ENCODE data around the gene TAF3. TPM values are rescaled to one million over a fixed set of nuclear protein-coding genes. Genes with fewer than 3 reads are reported as not detected.

Gene TAF3
- total and polyA plus RNA-seq, 2 experiments from 2014 or later: 4.1 to 6.4 TPM

- DNase-seq (ENCODE audit: low spot score): no peak
- Histone ChIP-seq H4K20me1 (ENCODE audit: insufficient read depth, poor library complexity, severe bottlenecking) (no peaks in the 10 kb centered on the region), H3K4me3 (no peak overlapping the region), H3K9me2 (replicated peaks; ENCODE audit: insufficient read depth) (no peaks in the 10 kb centered on the region), H3K4me1 (ENCODE audit: insufficient read depth) (no peaks in the 10 kb centered on the region), H3K9me3 (ENCODE audit: low read depth) (no peaks in the 10 kb centered on the region), H3K4me2 (no peak overlapping the region), H3K79me2 (no peaks in the 10 kb centered on the region), H2AFZ (no peak overlapping the region), H3K36me3 (replicated peaks; ENCODE audit: insufficient read depth, low read depth) (no peaks in the 10 kb centered on the region), H3K27ac (no peak overlapping the region), H3K27me3 (no peaks in the 10 kb centered on the region)
- TF ChIP-seq EZH2phosphoT487 (IDR thresholded peaks at IDR 0.05; ENCODE audit: low read depth, severe bottlenecking, unreplicated experiment) (no peak), EZH2 (IDR thresholded peaks at IDR 0.05; ENCODE audit: borderline replicate concordance) (no peak), CTCF (IDR thresholded peaks at IDR 0.05; ENCODE audit: poor library complexity) (no peak)
- WGBS (ENCODE audit: low lambda C conversion rate, missing lambda C conversion rate): 89% methylated on average over 5 of the region's 5 CpGs
Observed at GRCh38 chr10:7982727-7983126, 164.4 kb downstream of the TAF3 start.

GRCh38 chr10:7984325-7984724, 166.0 kb downstream of the TAF3 start:
- no peak for DNase-seq (ENCODE audit: low spot score)
- 61% methylated on average over 3 of the region's 3 CpGs for WGBS (ENCODE audit: low lambda C conversion rate, missing lambda C conversion rate)

GRCh38 chr10:7984896-7985295, 166.6 kb downstream of the TAF3 start:
- Histone ChIP-seq H3K9me3 (ENCODE audit: low read depth) (no peaks in the 10 kb centered on the region), H3K9me2 (replicated peaks; ENCODE audit: insufficient read depth) (no peaks in the 10 kb centered on the region), H3K36me3 (replicated peaks; ENCODE audit: insufficient read depth, low read depth) (no peaks in the 10 kb centered on the region), H3K4me2 (no peak overlapping the region), H2AFZ (no peak overlapping the region), H3K79me2 (no peaks in the 10 kb centered on the region), H3K27ac (no peak overlapping the region), H3K4me3 (no peak overlapping the region), H3K27me3 (no peaks in the 10 kb centered on the region), H3K4me1 (ENCODE audit: insufficient read depth) (no peaks in the 10 kb centered on the region), H4K20me1 (ENCODE audit: insufficient read depth, poor library complexity, severe bottlenecking) (no peaks in the 10 kb centered on the region)
- no peak for TF ChIP-seq CTCF (IDR thresholded peaks at IDR 0.05; ENCODE audit: poor library complexity)
- TF ChIP-seq EZH2phosphoT487 (IDR thresholded peaks at IDR 0.05; ENCODE audit: low read depth, severe bottlenecking, unreplicated experiment): no peak
- TF ChIP-seq EZH2 (IDR thresholded peaks at IDR 0.05; ENCODE audit: borderline replicate concordance): no peak
- no peak for DNase-seq (ENCODE audit: low spot score)
- 79% methylated on average over 7 of the region's 7 CpGs for WGBS (ENCODE audit: low lambda C conversion rate, missing lambda C conversion rate)

More at GRCh38 chr10:7984325-7984724, 166.0 kb downstream of the TAF3 start:
- Histone ChIP-seq H3K4me3 (no peak overlapping the region), H3K27me3 (no peaks in the 10 kb centered on the region), H4K20me1 (ENCODE audit: insufficient read depth, poor library complexity, severe bottlenecking) (no peaks in the 10 kb centered on the region), H3K79me2 (no peaks in the 10 kb centered on the region), H3K4me1 (ENCODE audit: insufficient read depth) (no peaks in the 10 kb centered on the region), H3K9me2 (replicated peaks; ENCODE audit: insufficient read depth) (no peaks in the 10 kb centered on the region), H3K36me3 (replicated peaks; ENCODE audit: insufficient read depth, low read depth) (no peaks in the 10 kb centered on the region), H2AFZ (no peak overlapping the region), H3K4me2 (no peak overlapping the region), H3K27ac (no peak overlapping the region), H3K9me3 (ENCODE audit: low read depth) (no peaks in the 10 kb centered on the region)
- TF ChIP-seq EZH2phosphoT487 (IDR thresholded peaks at IDR 0.05; ENCODE audit: low read depth, severe bottlenecking, unreplicated experiment) (no peak), CTCF (IDR thresholded peaks at IDR 0.05; ENCODE audit: poor library complexity) (no peak), EZH2 (IDR thresholded peaks at IDR 0.05; ENCODE audit: borderline replicate concordance) (no peak)

GRCh38 chr10:7986851-7987250, 168.5 kb downstream of the TAF3 start:
- no peaks in the 10 kb centered on the region for H3K79me2 ChIP-seq
- H4K20me1 ChIP-seq (ENCODE audit: insufficient read depth, poor library complexity, severe bottlenecking): no peaks in the 10 kb centered on the region
- H3K9me3 ChIP-seq (ENCODE audit: low read depth): no peaks in the 10 kb centered on the region
- H3K27ac ChIP-seq: no peak overlapping the region
- no peaks in the 10 kb centered on the region for H3K27me3 ChIP-seq
- no peaks in the 10 kb centered on the region for H3K9me2 ChIP-seq (replicated peaks; ENCODE audit: insufficient read depth)
- no peaks in the 10 kb centered on the region for H3K4me1 ChIP-seq (ENCODE audit: insufficient read depth)
- no peak overlapping the region for H3K4me2 ChIP-seq
- H2AFZ ChIP-seq: no peak overlapping the region
- no peak for TF ChIP-seq EZH2phosphoT487 (IDR thresholded peaks at IDR 0.05; ENCODE audit: low read depth, severe bottlenecking, unreplicated experiment)
- no peak for TF ChIP-seq EZH2 (IDR thresholded peaks at IDR 0.05; ENCODE audit: borderline replicate concordance)
- no peak for TF ChIP-seq CTCF (IDR thresholded peaks at IDR 0.05; ENCODE audit: poor library complexity)
- H3K4me3 ChIP-seq: no peak overlapping the region
- no peaks in the 10 kb centered on the region for H3K36me3 ChIP-seq (replicated peaks; ENCODE audit: insufficient read depth, low read depth)
- no peak for DNase-seq (ENCODE audit: low spot score)
- 83% methylated on average over 4 of the region's 4 CpGs for WGBS (ENCODE audit: low lambda C conversion rate, missing lambda C conversion rate)

Data from hepatocyte (in vitro differentiated cells).